ES-I3 (cell line): Measurements from ENCODE around the gene ARAF.
"Not testable (repeated sequence)": the region's sequence is repeated elsewhere in the genome, so short reads cannot be mapped to it uniquely, and the experiment has no call there.

Source experiments
- H3K36me3 ChIP-seq: 2 replicates; pipeline ENCODE4 v1.6.1; 2013; ENCODE audit warnings: mild to moderate bottlenecking, low read length, control low read depth, moderate library complexity; ENCODE audit not compliant: insufficient read depth
- H3K4me1 ChIP-seq: 2 replicates; pipeline ENCODE4 v1.6.1; 2013; ENCODE audit warnings: mild to moderate bottlenecking, control low read depth, low read length; ENCODE audit not compliant: insufficient read depth
- H3K9ac ChIP-seq: 2 replicates; pipeline ENCODE4 v1.6.1; 2013; ENCODE audit warnings: low read depth, mild to moderate bottlenecking, low read length, moderate library complexity
- H3K9me3 ChIP-seq: 2 replicates; pipeline ENCODE4 v1.6.1; 2013; ENCODE audit warnings: mild to moderate bottlenecking, low read length, moderate library complexity; ENCODE audit not compliant: control insufficient read depth, insufficient read depth

ARAF gene

DNA sequence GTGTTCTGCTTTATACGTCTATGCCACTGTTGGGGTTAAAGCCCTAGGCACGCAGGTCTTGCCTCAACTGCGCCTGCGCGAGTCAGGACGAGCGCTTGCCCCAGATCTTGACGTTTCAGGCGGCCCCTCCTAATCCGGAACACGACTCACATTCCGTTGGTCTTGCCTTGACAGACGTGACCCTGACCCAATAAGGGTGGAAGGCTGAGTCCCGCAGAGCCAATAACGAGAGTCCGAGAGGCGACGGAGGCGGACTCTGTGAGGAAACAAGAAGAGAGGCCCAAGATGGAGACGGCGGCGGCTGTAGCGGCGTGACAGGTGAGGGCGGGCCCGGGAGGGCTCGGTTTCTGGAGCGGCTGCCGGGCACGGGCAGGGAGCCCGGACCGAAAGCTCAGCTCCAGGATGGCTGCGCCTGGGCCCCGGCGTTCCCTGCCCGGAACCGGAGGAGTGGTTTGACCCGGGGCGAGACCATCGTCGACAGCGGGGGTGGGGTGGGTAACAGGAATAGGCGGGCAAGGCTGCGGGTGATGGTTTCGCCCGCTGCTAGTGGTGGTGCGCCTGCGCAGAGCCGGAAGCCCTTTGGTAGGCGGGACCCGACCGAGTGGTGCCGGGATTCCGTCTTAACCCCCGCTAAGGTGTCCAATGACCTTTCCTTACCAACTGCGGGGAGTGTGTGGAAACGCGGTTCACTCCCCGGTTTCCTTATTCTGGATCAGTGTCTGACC is at the start of gene ARAF:
TSS of gene ARAF (plus strand) at position 272 of the 725 bp plus-strand sequence. CDS start 1,763 bp downstream, outside the sequence.
- Histone ChIP-seq H3K36me3 (peaks cover 8% of the 10 kb centered on the region), H3K9me3 (no peaks in the 10 kb centered on the region), H3K4me1 (peaks cover 3% of the 10 kb centered on the region; the same call in 1 of the 2 replicates), H3K9ac (peak within 1 kb of the TSS; percentile 67)

- not testable (repeated sequence) for H3K9me3 ChIP-seq, H3K36me3 ChIP-seq, H3K4me1 ChIP-seq, H3K9ac ChIP-seq
Observed at GRCh38 chrX:47512383-47512782, 48.6 kb upstream of the ARAF start.

DNA sequence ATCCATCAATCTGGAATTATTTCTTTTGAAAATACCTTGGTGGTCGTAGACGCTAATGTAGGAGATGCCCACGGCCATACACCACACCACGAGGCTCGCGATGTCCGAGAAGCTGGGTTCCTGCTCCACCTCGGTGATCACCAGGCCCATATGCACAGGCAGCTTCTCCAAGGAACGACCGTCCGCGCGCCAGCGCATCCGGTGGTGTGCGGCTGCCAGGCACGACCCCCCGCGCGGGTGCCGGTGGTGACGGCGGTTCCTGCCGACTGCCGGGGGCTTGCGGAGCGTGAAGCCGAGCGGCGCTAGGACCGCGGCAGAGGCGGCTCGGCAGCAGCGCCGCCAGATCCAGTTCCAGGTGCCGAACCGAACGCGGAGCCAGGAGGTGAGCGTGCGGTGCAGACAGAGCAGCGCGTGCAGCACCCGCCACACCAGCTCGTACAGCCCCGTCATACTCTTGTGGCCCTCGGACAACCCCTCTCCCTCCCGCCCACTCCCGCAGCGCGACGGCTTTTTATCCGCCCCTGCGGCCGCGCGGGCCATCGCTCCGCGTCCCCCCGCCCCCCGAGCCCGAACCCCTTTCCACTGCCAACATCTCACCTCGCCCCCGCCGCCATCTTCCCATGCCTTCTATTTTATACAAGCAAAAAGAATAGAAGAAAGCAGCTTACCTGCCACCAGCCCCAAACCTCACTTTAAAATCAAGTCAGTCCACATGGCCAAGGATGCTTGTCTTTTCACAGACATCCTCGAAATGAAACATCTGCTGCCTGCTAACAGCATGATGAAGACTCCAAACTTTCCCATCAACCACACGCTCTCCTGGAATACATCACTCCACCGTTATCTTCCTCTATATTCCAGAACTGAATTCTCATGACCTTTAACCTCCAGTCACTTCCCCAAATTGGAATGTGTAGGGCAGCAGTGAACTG is 47.7 kb upstream of the ARAF start:
- H3K4me1 ChIP-seq, H3K9me3 ChIP-seq, H3K36me3 ChIP-seq: not testable (repeated sequence)
- H3K9ac ChIP-seq = peak overlapping the region; percentile 44

- H3K36me3 ChIP-seq = no peaks in the 10 kb centered on the region
- no peaks in the 10 kb centered on the region for H3K9me3 ChIP-seq
- no peak overlapping the region for H3K9ac ChIP-seq
- no peaks in the 10 kb centered on the region for H3K4me1 ChIP-seq
Observed at GRCh38 chrX:47514533-47515235, 46.3 kb upstream of the ARAF start.

- Histone ChIP-seq H3K4me1 (no peaks in the 10 kb centered on the region), H3K9ac (no peak overlapping the region), H3K9me3 (no peaks in the 10 kb centered on the region), H3K36me3 (no peaks in the 10 kb centered on the region)
Observed at GRCh38 chrX:47515941-47516665, 44.9 kb upstream of the ARAF start.

GRCh38 chrX:47518144-47518543 is 42.9 kb upstream of the ARAF start:
- no peak overlapping the region for H3K9ac ChIP-seq
- no peaks in the 10 kb centered on the region for H3K36me3 ChIP-seq
- no peaks in the 10 kb centered on the region for H3K9me3 ChIP-seq
- H3K4me1 ChIP-seq = no peaks in the 10 kb centered on the region

GRCh38 chrX:47523297-47523696 is 37.7 kb upstream of the ARAF start:
- no peaks in the 10 kb centered on the region for H3K9me3 ChIP-seq
- peak overlapping the region; percentile 51 for H3K9ac ChIP-seq
- H3K36me3 ChIP-seq = no peaks in the 10 kb centered on the region

DNA sequence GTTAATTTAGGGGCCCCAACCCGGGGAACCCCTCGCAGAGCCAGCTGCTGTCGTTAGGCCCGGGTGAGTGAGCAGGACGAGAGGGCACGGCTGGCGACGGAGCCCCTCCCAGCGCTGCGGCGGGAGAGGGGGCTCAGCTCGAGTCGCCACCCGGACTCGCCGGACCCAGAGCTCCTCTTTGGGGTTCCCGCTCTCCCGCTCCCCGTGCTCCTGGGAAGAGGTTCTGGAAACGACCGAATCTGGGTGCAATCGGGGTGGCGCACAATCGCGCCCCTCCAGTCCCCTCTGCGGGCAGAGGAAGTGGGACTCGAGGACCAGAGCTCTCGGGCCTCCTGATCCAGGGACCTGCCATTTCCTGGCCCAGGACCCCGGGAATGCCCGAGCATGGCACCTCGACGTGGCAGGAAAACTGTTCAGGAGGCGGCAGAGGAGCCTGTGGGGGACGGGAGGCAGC is 37.3 kb upstream of the ARAF start:
- H3K36me3 ChIP-seq = no peaks in the 10 kb centered on the region
- no peaks in the 10 kb centered on the region for H3K9me3 ChIP-seq
- H3K9ac ChIP-seq = peak overlapping the region; percentile 51
- no peaks in the 10 kb centered on the region for H3K4me1 ChIP-seq

More at GRCh38 chrX:47523297-47523696, 37.7 kb upstream of the ARAF start:
- H3K4me1 ChIP-seq = no peaks in the 10 kb centered on the region

DNA sequence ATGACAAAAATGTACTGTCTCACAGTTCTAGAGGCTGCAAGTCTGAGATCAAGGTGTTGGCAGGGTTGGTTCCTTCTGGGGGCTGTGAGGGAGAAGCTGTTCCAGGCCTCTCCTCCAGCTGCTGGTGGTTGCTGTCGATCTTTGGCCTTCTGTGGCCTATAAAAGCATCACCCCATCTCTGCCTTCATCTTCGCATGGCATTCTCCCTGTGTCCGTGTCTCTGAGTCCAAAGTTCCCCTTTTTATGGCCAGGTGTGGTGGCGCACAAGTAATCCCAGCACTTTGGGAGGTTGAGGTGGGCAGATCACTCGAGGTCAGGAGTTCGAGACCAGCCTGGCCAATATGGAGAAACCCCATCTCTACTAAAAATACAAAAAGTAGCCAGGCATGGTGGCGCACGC is 31.5 kb upstream of the ARAF start:
- Histone ChIP-seq H3K9ac (no peak overlapping the region), H3K9me3 (no peaks in the 10 kb centered on the region), H3K4me1 (no peaks in the 10 kb centered on the region), H3K36me3 (no peaks in the 10 kb centered on the region)

GRCh38 chrX:47530049-47530448 is 31.0 kb upstream of the ARAF start:
- Histone ChIP-seq H3K9me3 (no peaks in the 10 kb centered on the region), H3K36me3 (no peaks in the 10 kb centered on the region), H3K9ac (no peak overlapping the region), H3K4me1 (no peaks in the 10 kb centered on the region)

DNA sequence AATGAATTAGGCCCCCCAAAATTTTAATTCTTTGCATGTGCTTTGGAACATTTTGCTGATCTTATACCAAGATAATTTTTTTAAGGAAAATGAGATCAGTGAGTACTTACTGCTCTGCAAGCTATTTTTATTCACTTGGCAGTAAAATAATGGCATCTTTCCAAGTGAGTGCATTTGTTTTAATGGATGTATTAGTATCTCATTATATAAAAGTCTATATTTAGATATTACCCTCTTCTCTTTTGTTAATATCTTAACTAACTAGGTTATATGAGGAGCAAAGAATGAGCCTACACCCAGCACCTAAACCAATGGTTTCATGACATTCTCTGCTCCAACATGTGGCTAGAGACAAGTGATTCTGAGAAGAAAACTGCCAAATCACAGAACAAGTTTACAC is 21.1 kb upstream of the ARAF start:
- H3K36me3 ChIP-seq = no peaks in the 10 kb centered on the region
- H3K9ac ChIP-seq = no peak overlapping the region
- no peaks in the 10 kb centered on the region for H3K9me3 ChIP-seq
- peaks cover 5% of the 10 kb centered on the region; the same call in 1 of the 2 replicates for H3K4me1 ChIP-seq

GRCh38 chrX:47540754-47541538 is 20.1 kb upstream of the ARAF start:
- Histone ChIP-seq H3K36me3 (no peaks in the 10 kb centered on the region), H3K4me1 (peaks cover 5% of the 10 kb centered on the region; the same call in 1 of the 2 replicates), H3K9ac (no peak overlapping the region), H3K9me3 (no peaks in the 10 kb centered on the region)

- no peak overlapping the region for H3K9ac ChIP-seq
- peaks cover 5% of the 10 kb centered on the region; the same call in 1 of the 2 replicates for H3K4me1 ChIP-seq
- H3K9me3 ChIP-seq = no peaks in the 10 kb centered on the region
- no peaks in the 10 kb centered on the region for H3K36me3 ChIP-seq
Observed at GRCh38 chrX:47543496-47543895, 17.5 kb upstream of the ARAF start.
